ENCODE measurements around the gene OSBPL7.

GRCh38 chr17:47836601-47837000 is 15.0 kb upstream of the OSBPL7 start:
- TF ChIP-seq CTCF (tag by site-specific recombination; IDR thresholded peaks at IDR 0.05) (no peak), ZNF623 (tag by site-specific recombination; IDR thresholded peaks at IDR 0.05) (no peak), ATF2 (tag by site-specific recombination; IDR thresholded peaks at IDR 0.05; ENCODE audit: low read depth) (no peak), KLF8 (tag by site-specific recombination; IDR thresholded peaks at IDR 0.05) (no peak), ZNF16 (tag by site-specific recombination; IDR thresholded peaks at IDR 0.05; ENCODE audit: low read depth) (no peak), PRDM10 (tag by site-specific recombination; IDR thresholded peaks at IDR 0.05) (no peak), ZNF639 (tag by site-specific recombination; IDR thresholded peaks at IDR 0.05) (no peak), ZNF501 (tag by site-specific recombination; IDR thresholded peaks at IDR 0.05) (no peak), REST (tag by site-specific recombination; IDR thresholded peaks at IDR 0.05) (no peak), ZNF600 (tag by site-specific recombination; IDR thresholded peaks at IDR 0.05) (no peak), ZSCAN23 (tag by site-specific recombination; IDR thresholded peaks at IDR 0.05) (no peak), ZNF768 (tag by site-specific recombination; IDR thresholded peaks at IDR 0.05) (no peak), ZNF48 (tag by site-specific recombination; IDR thresholded peaks at IDR 0.05) (no peak), ZNF654 (tag by site-specific recombination; IDR thresholded peaks at IDR 0.05; ENCODE audit: low read depth) (no peak)

Data from HEK293 (cell line).